GM18858 (cell line): ENCODE results near the gene RAP1B.
A peak's percentile ranks its signal among the peaks of the same experiment; 100 is the strongest.

ENCODE experiments used
- ATAC-seq: cut with Tn5 transposase; IDR thresholded peaks from one replicate; pipeline ENCODE4 v1.9.1; 2021; ENCODE audit not compliant: unreplicated experiment

The RAP1B gene

GRCh38 chr12:68610370-68611093, at the start of gene RAP1B:
RAP1B (plus strand) TSS chr12:68610899; CDS start chr12:68648725, 37,826 bp downstream.
- peak; percentile 77 for ATAC-seq

- no peak for ATAC-seq
Observed at GRCh38 chr12:68561830-68562229, 48.9 kb upstream of the RAP1B start.

GRCh38 chr12:68564166-68564565, 46.5 kb upstream of the RAP1B start:
- ATAC-seq: no peak

- ATAC-seq: no peak
Observed at GRCh38 chr12:68565391-68565903, 45.3 kb upstream of the RAP1B start.

GRCh38 chr12:68568922-68569569, 41.7 kb upstream of the RAP1B start:
- ATAC-seq: no peak

- ATAC-seq: no peak
Observed at GRCh38 chr12:68572661-68573060, 38.0 kb upstream of the RAP1B start.

GRCh38 chr12:68573406-68573805, 37.3 kb upstream of the RAP1B start:
- ATAC-seq: no peak

- no peak for ATAC-seq
Observed at GRCh38 chr12:68577949-68578348, 32.8 kb upstream of the RAP1B start.

GRCh38 chr12:68578765-68579164, 31.9 kb upstream of the RAP1B start:
- no peak for ATAC-seq

- ATAC-seq: no peak
Observed at GRCh38 chr12:68579254-68579653, 31.4 kb upstream of the RAP1B start.

- no peak for ATAC-seq
Observed at GRCh38 chr12:68580911-68581310, 29.8 kb upstream of the RAP1B start.

GRCh38 chr12:68581926-68582325, 28.8 kb upstream of the RAP1B start:
- no peak for ATAC-seq

GRCh38 chr12:68585966-68586365, 24.7 kb upstream of the RAP1B start:
- ATAC-seq: no peak

GRCh38 chr12:68587448-68587873, 23.2 kb upstream of the RAP1B start:
- ATAC-seq: peak; percentile 72

GRCh38 chr12:68589194-68589593, 21.5 kb upstream of the RAP1B start:
- ATAC-seq: no peak

GRCh38 chr12:68591734-68592418, 18.8 kb upstream of the RAP1B start:
- no peak for ATAC-seq

- ATAC-seq: no peak
Observed at GRCh38 chr12:68595241-68595640, 15.5 kb upstream of the RAP1B start.

- ATAC-seq: no peak
Observed at GRCh38 chr12:68601767-68602166, 8.9 kb upstream of the RAP1B start.

GRCh38 chr12:68602720-68603119, 8.0 kb upstream of the RAP1B start:
- ATAC-seq: no peak

- ATAC-seq: no peak
Observed at GRCh38 chr12:68608191-68608590, 2.5 kb upstream of the RAP1B start.

- ATAC-seq: no peak
Observed at GRCh38 chr12:68609998-68610369, 715 bp upstream of the RAP1B start.
